Spleen (tissue), 11 donors: ENCODE measurements around the gene GPR62. TPM values are rescaled to one million over a fixed set of nuclear protein-coding genes. Genes with fewer than 3 reads are reported as not detected.

ENCODE experiments used
- DNase-seq: peaks from one replicate; pipeline ENCODE4 v3.0.0-alpha.2; 2020
- H3K27ac ChIP-seq, 8 donors: fragments of 200-600 bp; sonication (generic) in 7 of 8; 1 replicate in 4 of 8; 2 replicates in 4 of 8; pipeline versions ENCODE4 v1.5.0 to v1.8.0; 2016 to 2021; ENCODE audit warnings: inconsistent platforms in 4 of 8, mild to moderate bottlenecking in 4 of 8, moderate library complexity in 1 of 8
- H3K27me3 ChIP-seq, 7 donors: fragments of 200-600 bp; sonication (generic) in 6 of 7; replicated peaks in 1 of 7; 1 replicate in 4 of 7; 2 replicates in 3 of 7; pipeline versions ENCODE4 v1.5.0 to v1.8.0; 2016 to 2021; ENCODE audit warnings: inconsistent platforms in 3 of 7, mild to moderate bottlenecking in 1 of 7
- H3K36me3 ChIP-seq, 6 donors: fragments of 200-600 bp; sonication (generic) in 5 of 6; 1 replicate in 4 of 6; 2 replicates in 2 of 6; pipeline versions ENCODE4 v1.5.0 to v1.8.0; 2016 to 2021; ENCODE audit warnings: inconsistent platforms in 2 of 6
- H3K4me1 ChIP-seq, 6 donors: fragments of 200-600 bp; sonication (generic) in 5 of 6; 1 replicate in 3 of 6; 2 replicates in 3 of 6; pipeline versions ENCODE4 v1.5.0 to v1.8.0; 2016 to 2021; ENCODE audit warnings: inconsistent platforms in 3 of 6
- H3K4me3 ChIP-seq, 8 donors: fragments of 200-600 bp; sonication (generic) in 7 of 8; 1 replicate in 4 of 8; 2 replicates in 4 of 8; pipeline versions ENCODE4 v1.5.0 to v1.8.0; 2016 to 2021; ENCODE audit warnings: inconsistent platforms in 4 of 8, mild to moderate bottlenecking in 4 of 8, moderate library complexity in 2 of 8
- H3K9me3 ChIP-seq, 8 donors: fragments of 200-600 bp; sonication (generic) in 7 of 8; 1 replicate in 4 of 8; 2 replicates in 4 of 8; pipeline versions ENCODE4 v1.5.0 to v1.8.0; 2016 to 2021; ENCODE audit warnings: inconsistent platforms in 4 of 8
- POLR2A ChIP-seq, 3 donors: fragments of 450-650 bp; IDR thresholded peaks; one replicate each; pipeline ENCODE4 v1.5.1; 2017; ENCODE audit warnings: antibody characterized with exemption in 3 of 3, mild to moderate bottlenecking in 1 of 3
- POLR2AphosphoS5 ChIP-seq, 3 donors: sonication (generic); formaldehyde crosslinking; IDR thresholded peaks; one replicate each; pipeline ENCODE4 v1.5.1; 2017; ENCODE audit warnings: antibody characterized with exemption in 3 of 3
- WGBS, 5 donors: extraction: QIAGEN DNeasy Blood & Tissue Kit in 3 of 5; methylation state at CpG; one replicate each; pipeline versions ENCODE4 v1.1.5 to v1.1.7; 2013 to 2018; 5-methylcytosine and 5-hydroxymethylcytosine counted together
- intact Hi-C: fragments of 100-400 bp; cut with DNase I; formaldehyde crosslinking; loops from one replicate; pipeline ENCODE4 v1.15.0; 2023; ENCODE audit warnings: low total_unique reads
- polyA plus RNA-seq, 3 donors: library from polyadenylated mRNA; stranded (reverse); fragments of 200-250 nt; gene quantifications; one replicate each; pipeline ENCODE4 v1.2.1, GENCODE V29; 2013
- total RNA-seq, 7 donors: library from RNA; depleted of rRNA in 3 of 7; stranded (reverse); fragments of >200 nt in 3 of 7; fragmentation: NEBNext Ultra II Directional in 4 of 7; extraction: Animal tissue kit (Norgen Biotek cat#: 25700) in 4 of 7; gene quantifications; one replicate each; pipeline versions ENCODE4 v1.1.0 to v1.2.1, GENCODE V29; 2016 to 2021
- TF ChIP-seq, protein P1 (sequence below), 11 experiments: fragments of 200-600 bp in 7 of 11; fragments of 450-650 bp in 4 of 11; sonication (generic) in 4 of 11; IDR thresholded peaks in 8 of 11; conservative IDR thresholded peaks in 3 of 11; 1 replicate in 7 of 11; 2 replicates in 4 of 11; pipeline versions ENCODE4 v1.4.0 to v1.8.0; 2016 to 2021; ENCODE audit warnings: antibody characterized with exemption in 11 of 11, inconsistent platforms in 4 of 11, mild to moderate bottlenecking in 1 of 11
- donor health status: healthy with polysubstance abuse.
- donor health status: DM: no; HTN: no; CAD: no; lungs with moderate emphysema.
- donor health status: DM: no; HTN: no; CAD: no.
- donor health status: Bipolar disorder and iron deficiency.
- donor health status: healthy.
- donor health status: DM: no; HTN: no; CAD: no.
- donor health status: DM: yes; HTN: yes; CAD: no.

Gene GPR62
- total and polyA plus RNA-seq, 10 donors: 0.04 to 0.39 (median 0.05) TPM; not detected in 6

DNA sequence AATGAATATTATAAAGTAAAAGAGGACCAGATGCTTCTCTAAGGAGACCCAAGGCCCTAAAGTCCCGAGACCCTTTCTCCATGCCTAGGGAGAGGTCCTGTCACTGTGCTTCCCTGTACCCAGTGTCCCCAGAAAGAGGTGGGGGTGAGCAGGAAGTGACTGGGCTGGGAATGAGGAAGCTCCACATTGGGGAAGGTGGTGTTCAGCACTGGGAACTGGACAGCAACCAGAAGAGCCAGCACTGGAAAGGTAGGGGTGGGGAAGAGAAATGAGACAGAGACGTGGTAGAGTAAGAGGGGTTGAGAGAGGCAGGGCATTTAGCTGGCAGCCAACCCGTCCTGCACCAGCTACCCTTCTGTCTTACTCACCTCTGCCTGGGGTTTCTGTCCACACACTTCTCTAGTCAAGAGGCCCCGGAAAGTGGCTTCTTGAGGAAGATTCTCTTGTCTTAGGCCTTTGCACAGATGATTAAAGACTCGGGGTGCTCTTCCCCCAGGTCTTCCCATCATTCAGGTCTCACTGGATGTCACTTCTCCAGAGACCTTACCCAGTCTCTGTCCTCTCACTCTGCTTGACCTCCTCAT, 25.7 kb upstream of the GPR62 start:
- no peak for DNase-seq
- no peak for TF ChIP-seq POLR2AphosphoS5 (IDR thresholded peaks at IDR 0.05)
- TF ChIP-seq, protein P1, sequence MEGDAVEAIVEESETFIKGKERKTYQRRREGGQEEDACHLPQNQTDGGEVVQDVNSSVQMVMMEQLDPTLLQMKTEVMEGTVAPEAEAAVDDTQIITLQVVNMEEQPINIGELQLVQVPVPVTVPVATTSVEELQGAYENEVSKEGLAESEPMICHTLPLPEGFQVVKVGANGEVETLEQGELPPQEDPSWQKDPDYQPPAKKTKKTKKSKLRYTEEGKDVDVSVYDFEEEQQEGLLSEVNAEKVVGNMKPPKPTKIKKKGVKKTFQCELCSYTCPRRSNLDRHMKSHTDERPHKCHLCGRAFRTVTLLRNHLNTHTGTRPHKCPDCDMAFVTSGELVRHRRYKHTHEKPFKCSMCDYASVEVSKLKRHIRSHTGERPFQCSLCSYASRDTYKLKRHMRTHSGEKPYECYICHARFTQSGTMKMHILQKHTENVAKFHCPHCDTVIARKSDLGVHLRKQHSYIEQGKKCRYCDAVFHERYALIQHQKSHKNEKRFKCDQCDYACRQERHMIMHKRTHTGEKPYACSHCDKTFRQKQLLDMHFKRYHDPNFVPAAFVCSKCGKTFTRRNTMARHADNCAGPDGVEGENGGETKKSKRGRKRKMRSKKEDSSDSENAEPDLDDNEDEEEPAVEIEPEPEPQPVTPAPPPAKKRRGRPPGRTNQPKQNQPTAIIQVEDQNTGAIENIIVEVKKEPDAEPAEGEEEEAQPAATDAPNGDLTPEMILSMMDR (IDR thresholded peaks at IDR 0.05 in 8 of 11, conservative IDR thresholded peaks at IDR 0.05 in 3 of 11): no peak
- no peak for TF ChIP-seq POLR2A (IDR thresholded peaks at IDR 0.05)
- Histone ChIP-seq H3K27ac (no peak overlapping the region), H3K27me3 (no peaks in the 10 kb centered on the region), H3K4me3 (no peak overlapping the region), H3K9me3 (no peaks in the 10 kb centered on the region), H3K4me1 (no peaks in the 10 kb centered on the region), H3K36me3 (peaks cover 0 to 39% (median 24%) of the 10 kb centered on the region in 6 donors)
- 72 to 79% (median 76%) methylated on average over 5 of the region's 5 CpGs for WGBS, 5 donors
- intact Hi-C loops: no loop called here

DNA sequence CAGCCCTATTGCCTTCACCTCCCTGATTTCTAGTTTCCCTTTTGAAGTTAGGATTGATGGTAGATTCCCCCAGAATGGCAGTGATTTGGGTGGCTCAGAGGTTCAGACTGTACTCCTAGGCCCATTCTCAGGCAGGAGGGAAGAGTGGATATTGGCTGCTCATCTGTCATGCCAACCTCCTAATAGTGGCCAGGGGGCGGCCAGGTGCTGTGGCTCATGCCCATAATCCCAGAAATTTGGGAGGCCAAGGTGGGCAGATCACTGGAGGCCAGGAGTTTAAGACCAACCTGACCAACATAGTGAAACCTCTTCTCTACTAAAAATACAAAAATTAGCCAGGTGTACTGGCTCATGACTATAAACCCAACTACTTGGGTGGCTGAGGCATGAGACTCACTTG, 24.7 kb upstream of the GPR62 start:
- WGBS, 5 donors: 91 to 100% (median 95%) methylated on average over 1 of the region's 1 CpG

DNA sequence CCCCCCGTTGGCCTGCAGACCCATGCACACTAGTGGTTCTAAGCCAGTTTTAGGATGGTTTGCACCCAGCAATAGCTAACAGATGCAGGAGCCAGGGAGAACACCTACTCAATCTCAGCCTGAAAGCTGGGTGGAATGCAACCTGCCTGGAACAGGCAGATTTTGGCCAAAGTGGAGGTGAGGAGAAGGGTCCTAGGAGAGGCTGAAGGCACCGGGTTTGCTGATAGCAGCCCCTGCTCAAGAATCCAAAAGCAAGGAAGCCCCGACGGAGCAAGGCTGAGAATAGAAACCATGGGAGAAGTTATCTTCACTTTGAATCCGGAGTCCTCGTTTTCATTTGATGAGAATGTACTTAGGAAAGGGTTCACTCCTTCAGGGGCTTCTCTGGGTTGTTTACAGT, 23.4 kb upstream of the GPR62 start:
- peaks cover 3 to 62% (median 46%) of the 10 kb centered on the region in 6 donors for H3K36me3 ChIP-seq
- H3K4me3 ChIP-seq: no peak overlapping the region
- H3K9me3 ChIP-seq: no peaks in the 10 kb centered on the region
- no peaks in the 10 kb centered on the region for H3K27me3 ChIP-seq
- 90 to 96% (median 93%) methylated on average over 6 of the region's 6 CpGs for WGBS, 5 donors
- TF ChIP-seq POLR2AphosphoS5 (IDR thresholded peaks at IDR 0.05): no peak
- TF ChIP-seq POLR2A (IDR thresholded peaks at IDR 0.05): no peak
- TF ChIP-seq, protein P1 (IDR thresholded peaks at IDR 0.05 in 8 of 11, conservative IDR thresholded peaks at IDR 0.05 in 3 of 11): no peak
- intact Hi-C loops: no loop called here
- no peaks in the 10 kb centered on the region for H3K4me1 ChIP-seq
- DNase-seq: no peak
- H3K27ac ChIP-seq: no peak overlapping the region

More for the DNA sequence above, 24.7 kb upstream of the GPR62 start:
- H3K4me1 ChIP-seq: no peaks in the 10 kb centered on the region
- no peaks in the 10 kb centered on the region for H3K27me3 ChIP-seq
- DNase-seq: no peak
- no peak overlapping the region for H3K4me3 ChIP-seq
- H3K27ac ChIP-seq: no peak overlapping the region
- TF ChIP-seq, protein P1 (IDR thresholded peaks at IDR 0.05 in 8 of 11, conservative IDR thresholded peaks at IDR 0.05 in 3 of 11): no peak
- no peak for TF ChIP-seq POLR2AphosphoS5 (IDR thresholded peaks at IDR 0.05)
- TF ChIP-seq POLR2A (IDR thresholded peaks at IDR 0.05): no peak
- no peaks in the 10 kb centered on the region for H3K9me3 ChIP-seq
- peaks cover 0 to 49% (median 33%) of the 10 kb centered on the region in 6 donors for H3K36me3 ChIP-seq
- intact Hi-C loops: no loop called here

DNA sequence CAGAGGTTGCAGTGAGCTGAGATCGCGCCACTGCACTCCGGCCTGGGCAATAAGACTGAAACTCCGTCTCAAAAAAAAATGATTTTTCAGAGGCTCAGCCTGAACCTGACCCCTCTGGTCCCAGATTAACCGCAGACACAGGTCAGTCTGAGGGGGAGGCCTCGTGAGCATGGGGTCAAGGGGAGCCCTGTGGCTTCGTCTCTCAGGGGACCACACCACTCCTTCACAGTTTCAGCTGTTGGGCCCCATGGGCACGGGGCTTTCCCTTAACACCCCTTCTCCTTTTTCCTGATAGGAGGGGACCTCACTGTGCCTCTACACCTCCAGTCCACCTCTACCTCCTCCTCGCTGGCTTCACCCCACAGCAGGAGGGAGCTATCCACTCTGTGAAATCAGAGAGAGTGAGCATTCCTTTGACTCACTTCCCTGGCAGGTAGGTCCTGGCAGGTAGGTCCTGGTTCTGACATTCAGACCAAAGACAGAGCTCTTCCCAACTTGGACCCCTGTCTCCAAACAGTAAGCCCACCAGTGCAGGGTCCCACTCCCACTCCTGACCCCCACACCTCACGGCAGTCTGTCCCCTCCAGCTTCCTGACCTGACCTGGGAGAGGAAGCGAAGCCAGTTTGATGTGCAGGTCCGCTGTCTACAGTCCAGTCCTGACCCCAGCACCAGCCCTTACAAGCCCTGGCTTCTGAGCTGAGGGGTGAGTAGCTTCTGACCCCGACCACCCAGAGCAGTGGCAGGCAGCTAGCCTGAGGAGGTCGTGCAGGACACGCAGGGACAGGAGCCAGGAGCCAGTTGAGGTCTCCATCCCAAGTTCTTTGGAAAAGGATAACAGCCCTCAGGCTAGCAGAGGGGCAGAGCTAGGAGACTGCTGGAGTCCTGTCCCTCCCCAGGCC, 22.5 kb upstream of the GPR62 start:
- Histone ChIP-seq H3K27ac (no peak overlapping the region), H3K36me3 (peaks cover 5 to 71% (median 56%) of the 10 kb centered on the region in 6 donors), H3K9me3 (no peaks in the 10 kb centered on the region), H3K4me3 (no peak overlapping the region), H3K27me3 (no peaks in the 10 kb centered on the region), H3K4me1 (no peaks in the 10 kb centered on the region)
- WGBS, 5 donors: 89 to 93% (median 91%) methylated on average over 13 to 15 of the region's 15 CpGs
- TF ChIP-seq, protein P1 (IDR thresholded peaks at IDR 0.05 in 8 of 11, conservative IDR thresholded peaks at IDR 0.05 in 3 of 11): no peak
- DNase-seq: peak; percentile 41
- intact Hi-C loops: no loop called here
